GM19240 (cell line): ENCODE results near the gene ANKK1.

Experiments
- DNase-seq: peaks from one replicate; pipeline ENCODE4 v3.0.0; 2011; ENCODE audit warnings: low spot score; ENCODE audit not compliant: insufficient read length

Gene ANKK1

DNA sequence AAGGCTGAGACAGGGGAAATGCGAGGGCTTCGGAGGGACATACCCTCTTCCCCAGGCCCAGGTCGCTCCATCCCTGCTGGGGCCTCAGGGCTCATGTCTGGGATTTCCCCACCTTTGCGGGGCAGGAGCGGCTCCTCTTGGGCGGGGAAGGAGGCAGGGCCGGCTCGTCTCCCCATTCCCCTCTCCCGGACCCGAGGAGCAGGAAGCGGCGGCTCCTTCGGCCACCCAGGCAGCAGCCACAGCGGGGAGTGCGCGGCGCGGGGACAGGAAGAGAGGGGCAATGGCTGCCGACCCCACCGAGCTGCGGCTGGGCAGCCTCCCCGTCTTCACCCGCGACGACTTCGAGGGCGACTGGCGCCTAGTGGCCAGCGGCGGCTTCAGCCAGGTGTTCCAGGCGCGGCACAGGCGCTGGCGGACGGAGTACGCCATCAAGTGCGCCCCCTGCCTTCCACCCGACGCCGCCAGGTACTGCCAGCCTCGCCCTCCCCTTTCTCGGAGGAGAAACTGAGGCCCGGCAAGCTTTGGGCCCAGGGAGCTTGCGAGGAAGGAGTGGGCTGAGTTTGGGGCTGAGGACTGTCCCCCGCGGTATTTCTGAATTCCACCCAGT is at the start of gene ANKK1:
TSS of gene ANKK1 (plus strand) at position 175 of the 607 bp plus-strand sequence. CDS start at position 281, 106 bp downstream.
- no peak for DNase-seq

GRCh38 chr11:113338730-113339129 is 48.8 kb upstream of the ANKK1 start:
- DNase-seq = no peak

GRCh38 chr11:113339929-113340589 is 47.5 kb upstream of the ANKK1 start:
- DNase-seq = no peak

GRCh38 chr11:113341388-113342165 is 46.0 kb upstream of the ANKK1 start:
- DNase-seq = no peak

GRCh38 chr11:113345978-113346377 is 41.6 kb upstream of the ANKK1 start:
- DNase-seq = no peak

DNA sequence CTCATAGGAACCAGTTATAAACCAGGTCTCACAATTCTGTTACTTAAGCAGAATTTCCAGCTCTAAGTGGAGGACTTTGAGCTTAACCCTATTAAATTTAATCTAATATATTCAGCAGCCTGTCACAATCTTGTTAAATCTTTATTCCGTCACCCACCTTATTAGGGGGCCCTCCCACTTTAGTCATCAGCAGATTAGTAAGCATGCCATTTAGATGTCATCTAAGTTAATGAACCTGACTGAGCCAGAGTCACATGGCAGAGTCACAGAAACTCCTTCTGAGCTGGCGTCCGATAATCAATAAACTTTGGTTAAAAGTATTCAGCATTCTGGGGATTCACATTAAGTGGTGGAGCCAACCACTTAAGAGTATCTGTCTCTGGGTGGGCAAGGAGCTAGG is 38.1 kb upstream of the ANKK1 start:
- no peak for DNase-seq

- no peak for DNase-seq
These were observed 37.1 kb upstream of the ANKK1 start for GRCh38 chr11:113350336-113351067.

GRCh38 chr11:113351068-113351450 is 36.5 kb upstream of the ANKK1 start:
- no peak for DNase-seq

GRCh38 chr11:113351480-113351879 is 36.1 kb upstream of the ANKK1 start:
- DNase-seq = no peak

DNA sequence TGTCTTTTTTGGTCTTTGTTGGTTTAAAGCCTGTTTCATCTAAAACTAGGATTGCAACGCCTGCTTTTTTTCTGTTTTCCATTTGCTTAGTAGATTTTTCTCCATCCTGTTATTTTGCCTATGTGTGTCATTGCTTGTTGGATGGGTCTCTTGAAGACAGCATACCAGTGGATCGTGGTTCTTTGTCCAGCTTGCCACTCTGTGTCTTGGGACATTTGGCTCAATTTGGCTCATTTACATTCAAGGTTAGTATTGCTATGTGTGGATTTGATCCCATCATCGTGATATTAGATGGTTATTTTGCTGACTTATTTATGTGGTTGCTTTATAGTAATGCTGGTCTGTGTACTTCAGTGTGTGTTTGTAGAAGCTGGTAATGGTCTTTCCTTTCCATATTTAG is 31.4 kb upstream of the ANKK1 start:
- DNase-seq = no peak

GRCh38 chr11:113363406-113363805 is 24.2 kb upstream of the ANKK1 start:
- no peak for DNase-seq

GRCh38 chr11:113363996-113364641 is 23.5 kb upstream of the ANKK1 start:
- DNase-seq = no peak

DNA sequence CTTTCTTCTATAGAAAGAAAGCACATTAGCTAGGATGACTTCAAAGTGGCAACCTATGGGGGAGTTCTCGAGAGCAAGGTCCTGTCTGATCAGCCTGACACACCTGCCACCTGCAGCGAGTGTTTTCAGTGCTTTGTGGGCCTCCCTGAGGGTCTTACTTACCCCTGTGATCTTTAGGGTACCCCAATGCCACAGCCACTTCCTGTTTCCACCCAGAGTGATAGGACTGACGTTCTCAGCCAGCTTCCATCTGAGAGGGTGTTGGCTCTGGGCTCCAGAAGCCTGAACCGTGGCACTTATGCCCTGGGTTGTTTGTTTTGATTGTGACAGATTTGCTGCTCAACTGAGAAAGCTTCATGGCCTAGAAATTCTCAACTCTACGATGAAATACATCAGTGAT is 21.7 kb upstream of the ANKK1 start:
- DNase-seq = no peak

DNA sequence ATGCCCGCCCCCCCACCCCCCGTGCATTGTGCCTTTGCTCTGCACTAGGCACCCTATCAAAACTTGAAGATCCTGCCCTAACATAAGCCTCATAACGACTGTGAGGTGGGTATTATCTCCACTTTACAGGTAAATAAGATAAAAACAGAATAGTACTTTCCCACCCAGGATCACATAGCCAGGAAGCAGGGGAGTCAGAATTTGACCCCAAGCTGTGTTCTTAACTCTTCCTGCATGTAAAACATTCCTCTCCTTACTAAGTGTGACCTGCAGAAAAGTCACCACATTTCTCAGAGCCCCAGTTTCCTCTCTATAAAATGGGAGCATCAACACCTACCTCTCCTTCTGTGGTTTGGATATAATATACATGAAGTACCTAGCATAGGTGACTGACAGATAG is 18.2 kb upstream of the ANKK1 start:
- no peak for DNase-seq

- DNase-seq = no peak
These were observed 16.9 kb upstream of the ANKK1 start for GRCh38 chr11:113370634-113371033.

DNA sequence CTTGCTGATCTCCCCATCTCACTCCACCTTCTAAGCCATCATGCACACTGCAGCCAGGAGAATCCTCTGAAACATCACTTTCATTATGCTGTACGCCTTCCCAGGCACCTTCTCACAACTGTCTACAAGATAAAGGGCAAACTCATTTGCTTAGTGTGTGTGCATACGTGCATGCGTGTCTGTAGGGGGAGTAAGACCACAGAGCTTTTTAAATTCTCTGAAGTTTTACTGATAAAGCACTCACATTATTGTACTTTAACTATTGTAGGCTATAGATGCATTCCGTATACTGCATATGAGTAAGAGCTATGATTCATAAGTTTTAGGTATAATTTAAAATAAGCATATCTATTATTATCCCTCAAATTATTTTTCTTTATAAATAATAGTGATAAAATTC is 15.3 kb upstream of the ANKK1 start:
- DNase-seq = no peak

GRCh38 chr11:113373306-113373705 is 14.3 kb upstream of the ANKK1 start:
- DNase-seq = no peak

GRCh38 chr11:113373981-113374560 is 13.5 kb upstream of the ANKK1 start:
- no peak for DNase-seq

DNA sequence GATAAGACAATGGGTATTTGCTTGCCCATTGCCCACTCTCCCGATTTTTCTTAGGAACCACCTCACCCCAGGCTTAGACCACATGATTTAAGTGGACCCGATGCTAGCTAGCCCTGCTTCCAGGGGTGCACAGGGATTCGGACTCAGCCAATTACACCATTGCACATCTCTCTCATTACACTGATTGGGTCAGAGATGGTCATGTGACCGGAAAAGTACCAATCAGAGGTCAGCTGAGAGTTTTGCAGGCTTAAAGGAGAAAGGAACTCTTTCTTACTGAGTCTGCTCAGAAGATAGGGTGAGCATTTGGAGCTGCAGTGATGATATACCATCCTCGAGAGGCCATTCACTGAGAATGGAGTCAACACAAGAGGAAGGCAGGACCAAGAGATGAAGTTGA is 12.2 kb upstream of the ANKK1 start:
- no peak for DNase-seq

DNA sequence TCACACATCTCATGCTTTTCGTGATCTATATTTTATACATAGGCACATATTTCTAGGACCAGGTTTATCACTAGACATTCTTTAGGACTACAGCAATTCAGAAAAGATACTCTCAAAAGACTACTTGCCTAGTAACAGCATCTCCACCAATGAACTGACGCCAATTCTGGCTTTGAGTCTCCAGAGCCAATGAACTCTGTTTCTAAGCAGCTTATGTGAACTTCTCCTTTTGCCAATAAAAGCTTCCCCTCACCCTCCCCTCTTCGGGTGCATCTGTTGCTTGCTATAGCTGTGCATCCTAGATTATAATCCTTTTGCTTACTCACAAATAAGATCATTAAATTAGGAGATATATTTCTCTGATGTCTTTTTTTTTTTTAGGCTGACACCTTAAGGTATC is 11.4 kb upstream of the ANKK1 start:
- peak; percentile 20 for DNase-seq
